Fibroblast of lung (primary cell): ENCODE data around the gene DAD1. TPM values are rescaled to one million over a fixed set of nuclear protein-coding genes. Genes with fewer than 3 reads are reported as not detected.

Experiments used
- DNase-seq, 2 donors: peaks; one replicate each; pipeline versions ENCODE4 v3.0.0 to v3.0.0-alpha.2; 2010; ENCODE audit warnings: low read depth in 2 of 2
- H2AFZ ChIP-seq: 2 replicates; pipeline ENCODE4 v1.5.1; 2012; ENCODE audit warnings: low read length, control low read depth, inconsistent platforms
- H3K27ac ChIP-seq: 2 replicates; pipeline ENCODE4 v1.5.1; 2011; ENCODE audit warnings: low read length, control low read depth; ENCODE audit not compliant: insufficient read depth
- H3K27me3 ChIP-seq: 2 replicates; pipeline ENCODE4 v1.5.1; 2011; ENCODE audit warnings: mild to moderate bottlenecking, low read length; ENCODE audit not compliant: control insufficient read depth, insufficient read depth
- H3K36me3 ChIP-seq: 2 replicates; pipeline ENCODE4 v1.5.1; 2011; ENCODE audit warnings: low read length; ENCODE audit not compliant: control insufficient read depth, insufficient read depth
- H3K4me1 ChIP-seq: 2 replicates; pipeline ENCODE4 v1.5.1; 2011; ENCODE audit warnings: low read length; ENCODE audit not compliant: control insufficient read depth, insufficient read depth; ENCODE audit errors: extremely low read depth
- H3K4me2 ChIP-seq: 2 replicates; pipeline ENCODE4 v1.5.1; 2011; ENCODE audit warnings: low read length, control low read depth; ENCODE audit not compliant: insufficient read depth; ENCODE audit errors: extremely low read depth
- H3K4me3 ChIP-seq, 4 experiments: fragments of 200-600 bp in 1 of 4; sonication (generic) in 1 of 4; replicated peaks in 1 of 4; 2 replicates each; pipeline ENCODE4 v1.5.1; 2011 to 2016; ENCODE audit warnings: low read length in 4 of 4, low read depth in 3 of 4, mild to moderate bottlenecking in 3 of 4, control low read depth in 2 of 4, inconsistent platforms in 1 of 4, mixed read lengths in 1 of 4; ENCODE audit not compliant: insufficient read depth in 1 of 4; ENCODE audit errors: control extremely low read depth in 1 of 4
- H3K79me2 ChIP-seq: 2 replicates; pipeline ENCODE4 v1.5.1; 2012; ENCODE audit warnings: mild to moderate bottlenecking, low read length, inconsistent platforms; ENCODE audit not compliant: control insufficient read depth, insufficient read depth
- H3K9ac ChIP-seq: 2 replicates; pipeline ENCODE4 v1.5.1; 2011; ENCODE audit warnings: mild to moderate bottlenecking, low read length, control low read depth; ENCODE audit not compliant: insufficient read depth
- H3K9me3 ChIP-seq: 2 replicates; pipeline ENCODE4 v1.5.1; 2012; ENCODE audit warnings: low read depth, low read length; ENCODE audit not compliant: control insufficient read depth, insufficient read depth
- H4K20me1 ChIP-seq: 2 replicates; pipeline ENCODE4 v1.5.1; 2011; ENCODE audit warnings: low read length; ENCODE audit not compliant: control insufficient read depth, insufficient read depth; ENCODE audit errors: extremely low read depth
- EZH2 ChIP-seq: IDR thresholded peaks from 2 replicates; pipeline ENCODE4 v1.5.1; 2012; ENCODE audit warnings: low read length, control low read depth, mild to moderate bottlenecking; ENCODE audit errors: missing control alignments
- polyA plus RNA-seq, 2 donors: library from polyadenylated mRNA; depleted of rRNA in 1 of 2; stranded (reverse) in 1 of 2; unstranded in 1 of 2; fragments of >200 nt; gene quantifications; 2 replicates each; pipeline ENCODE4 v1.2.1, GENCODE V29; 2011 to 2012; ENCODE audit warnings: missing spikeins in 1 of 2
- total RNA-seq: library from RNA; depleted of rRNA; stranded (reverse); fragments of >200 nt; gene quantifications from 2 replicates; pipeline ENCODE4 v1.2.1, GENCODE V29; 2014
- TF ChIP-seq, protein P1 (sequence below), 2 donors: IDR thresholded peaks in 1 of 2; conservative IDR thresholded peaks in 1 of 2; 1 replicate in 1 of 2; 2 replicates in 1 of 2; pipeline ENCODE4 v1.5.1; 2011 to 2012; ENCODE audit warnings: low read length in 2 of 2, control low read depth in 1 of 2, inconsistent platforms in 1 of 2, low read depth in 1 of 2, mild to moderate bottlenecking in 1 of 2

Gene DAD1
- total and polyA plus RNA-seq, 2 donors (not counting 1 experiment from before 2014, with no cell fraction given), result 249 to 623 TPM

DNA sequence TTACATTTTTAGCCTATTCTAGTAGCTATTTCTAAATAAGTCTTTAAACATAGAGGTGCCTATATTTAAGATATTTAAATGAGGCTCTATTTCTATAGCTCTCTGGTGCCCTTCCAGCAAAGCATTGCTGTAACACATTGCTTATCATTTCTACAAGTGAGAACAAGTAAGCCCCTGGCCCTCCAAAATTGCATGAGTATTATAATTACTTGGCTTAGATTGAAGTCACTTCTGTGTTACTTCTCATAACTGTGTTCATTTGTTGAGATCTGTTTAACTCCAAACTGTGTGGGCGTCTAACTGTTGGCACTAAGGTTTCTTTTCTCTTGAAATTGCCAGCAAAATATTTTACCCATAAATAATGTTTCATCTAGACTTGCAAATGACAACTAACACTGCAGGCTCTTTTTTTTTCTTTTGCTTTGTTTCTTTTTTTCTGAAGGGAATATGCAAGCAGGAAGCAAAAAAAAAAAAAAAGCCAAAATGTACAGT, 66.5 kb downstream of the DAD1 start:
- TF ChIP-seq, protein P1, sequence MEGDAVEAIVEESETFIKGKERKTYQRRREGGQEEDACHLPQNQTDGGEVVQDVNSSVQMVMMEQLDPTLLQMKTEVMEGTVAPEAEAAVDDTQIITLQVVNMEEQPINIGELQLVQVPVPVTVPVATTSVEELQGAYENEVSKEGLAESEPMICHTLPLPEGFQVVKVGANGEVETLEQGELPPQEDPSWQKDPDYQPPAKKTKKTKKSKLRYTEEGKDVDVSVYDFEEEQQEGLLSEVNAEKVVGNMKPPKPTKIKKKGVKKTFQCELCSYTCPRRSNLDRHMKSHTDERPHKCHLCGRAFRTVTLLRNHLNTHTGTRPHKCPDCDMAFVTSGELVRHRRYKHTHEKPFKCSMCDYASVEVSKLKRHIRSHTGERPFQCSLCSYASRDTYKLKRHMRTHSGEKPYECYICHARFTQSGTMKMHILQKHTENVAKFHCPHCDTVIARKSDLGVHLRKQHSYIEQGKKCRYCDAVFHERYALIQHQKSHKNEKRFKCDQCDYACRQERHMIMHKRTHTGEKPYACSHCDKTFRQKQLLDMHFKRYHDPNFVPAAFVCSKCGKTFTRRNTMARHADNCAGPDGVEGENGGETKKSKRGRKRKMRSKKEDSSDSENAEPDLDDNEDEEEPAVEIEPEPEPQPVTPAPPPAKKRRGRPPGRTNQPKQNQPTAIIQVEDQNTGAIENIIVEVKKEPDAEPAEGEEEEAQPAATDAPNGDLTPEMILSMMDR (conservative IDR thresholded peaks at IDR 0.05 in 1 of 2, IDR thresholded peaks at IDR 0.05 in 1 of 2; ENCODE audit: low read depth in 1 of 2, low read length in 2 of 2), result no peak
- no peak for TF ChIP-seq EZH2
- Histone ChIP-seq H3K4me3 (no peak overlapping the region), H3K27ac (no peak overlapping the region), H2AFZ (no peak overlapping the region), H3K27me3 (no peaks in the 10 kb centered on the region), H4K20me1 (no peaks in the 10 kb centered on the region), H3K36me3 (no peaks in the 10 kb centered on the region), H3K79me2 (no peaks in the 10 kb centered on the region), H3K9ac (no peak overlapping the region), H3K4me2 (no peak overlapping the region), H3K4me1 (peaks cover 4% of the 10 kb centered on the region), H3K9me3 (no peaks in the 10 kb centered on the region)
- no peak for DNase-seq

DNA sequence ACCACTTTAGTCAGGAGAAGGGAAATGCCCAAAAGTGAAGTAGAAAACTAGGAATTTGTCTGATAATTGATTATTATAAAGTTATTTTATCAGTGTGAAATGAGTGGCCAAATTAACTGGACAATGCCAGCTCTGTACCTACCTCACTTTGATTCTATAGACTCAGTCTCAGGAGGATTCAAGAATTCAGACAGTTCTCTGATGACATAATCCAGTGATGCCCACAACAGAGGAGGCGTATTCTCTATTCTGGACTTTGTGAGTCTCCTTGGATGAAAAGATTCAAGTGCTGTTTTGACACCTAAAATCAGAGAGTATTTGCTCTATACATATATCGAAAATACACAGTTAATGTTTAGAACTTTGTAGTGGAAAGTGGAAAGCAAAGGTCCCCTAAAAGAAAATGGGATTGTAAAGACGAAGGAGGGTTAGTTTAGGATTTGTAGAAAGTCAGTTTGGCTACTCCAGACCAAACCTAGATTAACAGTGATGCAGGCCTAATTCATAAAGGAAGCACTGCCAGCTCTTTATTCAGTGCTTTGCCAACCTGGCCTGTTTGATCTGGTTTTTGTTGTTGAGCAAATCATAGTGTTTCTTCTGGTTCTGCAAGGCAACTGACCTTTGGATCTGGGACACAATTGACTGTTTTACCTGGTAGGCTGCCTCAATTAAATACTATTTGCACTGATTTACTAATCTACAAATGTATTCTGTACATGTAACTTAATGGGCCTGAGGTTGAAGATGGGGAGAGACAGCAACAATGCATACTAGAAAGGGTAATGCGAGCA, 67.4 kb downstream of the DAD1 start:
- Histone ChIP-seq H4K20me1 (no peaks in the 10 kb centered on the region), H3K36me3 (no peaks in the 10 kb centered on the region), H3K4me3 (no peak overlapping the region), H3K4me2 (no peak overlapping the region), H3K9ac (no peak overlapping the region), H3K9me3 (no peaks in the 10 kb centered on the region), H2AFZ (no peak overlapping the region), H3K4me1 (peaks cover 4% of the 10 kb centered on the region), H3K79me2 (no peaks in the 10 kb centered on the region), H3K27me3 (no peaks in the 10 kb centered on the region), H3K27ac (no peak overlapping the region)
- DNase-seq, result no peak
- no peak for TF ChIP-seq EZH2
- TF ChIP-seq, protein P1 (conservative IDR thresholded peaks at IDR 0.05 in 1 of 2, IDR thresholded peaks at IDR 0.05 in 1 of 2; ENCODE audit: low read depth in 1 of 2, low read length in 2 of 2), result no peak

DNA sequence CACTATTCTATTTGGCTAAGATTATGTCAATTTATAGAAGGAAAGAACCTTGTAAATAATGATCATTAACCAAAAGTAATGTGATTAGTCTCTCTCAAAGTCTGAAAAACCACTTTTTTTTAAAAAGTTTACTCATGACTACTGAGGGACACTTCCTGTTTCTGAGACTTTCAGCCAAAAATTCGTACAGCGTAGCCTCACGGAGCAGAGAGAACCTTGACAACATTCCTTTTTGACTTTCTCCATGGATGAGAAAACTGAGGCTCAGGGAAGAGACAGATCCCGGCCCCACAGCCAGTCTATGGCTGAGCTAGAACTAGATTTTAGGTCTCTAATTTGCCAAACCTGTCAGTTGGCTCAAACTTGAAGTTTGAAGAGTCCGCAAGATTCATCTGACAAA, 68.2 kb downstream of the DAD1 start:
- no peak overlapping the region for H3K4me2 ChIP-seq
- no peaks in the 10 kb centered on the region for H3K36me3 ChIP-seq

More for the DNA sequence above, 68.2 kb downstream of the DAD1 start:
- H2AFZ ChIP-seq, result no peak overlapping the region
- TF ChIP-seq, protein P1 (conservative IDR thresholded peaks at IDR 0.05 in 1 of 2, IDR thresholded peaks at IDR 0.05 in 1 of 2; ENCODE audit: low read depth in 1 of 2, low read length in 2 of 2), result no peak
- TF ChIP-seq EZH2, result no peak
- no peaks in the 10 kb centered on the region for H3K9me3 ChIP-seq
- H3K27me3 ChIP-seq, result no peaks in the 10 kb centered on the region
- peaks cover 4% of the 10 kb centered on the region for H3K4me1 ChIP-seq
- H4K20me1 ChIP-seq, result no peaks in the 10 kb centered on the region
- H3K27ac ChIP-seq, result no peak overlapping the region
- H3K4me3 ChIP-seq, result no peak overlapping the region
- H3K9ac ChIP-seq, result no peak overlapping the region
- DNase-seq, result peak in 1 of 2 donors; percentile 47
- no peaks in the 10 kb centered on the region for H3K79me2 ChIP-seq
